Fibroblast of lung (primary cell): Measurements from ENCODE around the gene PCMTD2. TPM values are rescaled to one million over a fixed set of nuclear protein-coding genes. Genes with fewer than 3 reads are reported as not detected.
"Not testable (repeated sequence)": the region's sequence is repeated elsewhere in the genome, so short reads cannot be mapped to it uniquely, and the experiment has no call there.

Experiments used
- DNase-seq, 2 donors: peaks; one replicate each; pipeline versions ENCODE4 v3.0.0 to v3.0.0-alpha.2; 2010; ENCODE audit warnings: low read depth in 2 of 2
- H2AFZ ChIP-seq: 2 replicates; pipeline ENCODE4 v1.5.1; 2012; ENCODE audit warnings: low read length, control low read depth, inconsistent platforms
- H3K27ac ChIP-seq: 2 replicates; pipeline ENCODE4 v1.5.1; 2011; ENCODE audit warnings: low read length, control low read depth; ENCODE audit not compliant: insufficient read depth
- H3K27me3 ChIP-seq: 2 replicates; pipeline ENCODE4 v1.5.1; 2011; ENCODE audit warnings: mild to moderate bottlenecking, low read length; ENCODE audit not compliant: control insufficient read depth, insufficient read depth
- H3K36me3 ChIP-seq: 2 replicates; pipeline ENCODE4 v1.5.1; 2011; ENCODE audit warnings: low read length; ENCODE audit not compliant: control insufficient read depth, insufficient read depth
- H3K4me1 ChIP-seq: 2 replicates; pipeline ENCODE4 v1.5.1; 2011; ENCODE audit warnings: low read length; ENCODE audit not compliant: control insufficient read depth, insufficient read depth; ENCODE audit errors: extremely low read depth
- H3K4me2 ChIP-seq: 2 replicates; pipeline ENCODE4 v1.5.1; 2011; ENCODE audit warnings: low read length, control low read depth; ENCODE audit not compliant: insufficient read depth; ENCODE audit errors: extremely low read depth
- H3K4me3 ChIP-seq, 4 experiments: fragments of 200-600 bp in 1 of 4; sonication (generic) in 1 of 4; replicated peaks in 1 of 4; 2 replicates each; pipeline ENCODE4 v1.5.1; 2011 to 2016; ENCODE audit warnings: low read length in 4 of 4, low read depth in 3 of 4, mild to moderate bottlenecking in 3 of 4, control low read depth in 2 of 4, inconsistent platforms in 1 of 4, mixed read lengths in 1 of 4; ENCODE audit not compliant: insufficient read depth in 1 of 4; ENCODE audit errors: control extremely low read depth in 1 of 4
- H3K79me2 ChIP-seq: 2 replicates; pipeline ENCODE4 v1.5.1; 2012; ENCODE audit warnings: mild to moderate bottlenecking, low read length, inconsistent platforms; ENCODE audit not compliant: control insufficient read depth, insufficient read depth
- H3K9ac ChIP-seq: 2 replicates; pipeline ENCODE4 v1.5.1; 2011; ENCODE audit warnings: mild to moderate bottlenecking, low read length, control low read depth; ENCODE audit not compliant: insufficient read depth
- H3K9me3 ChIP-seq: 2 replicates; pipeline ENCODE4 v1.5.1; 2012; ENCODE audit warnings: low read depth, low read length; ENCODE audit not compliant: control insufficient read depth, insufficient read depth
- H4K20me1 ChIP-seq: 2 replicates; pipeline ENCODE4 v1.5.1; 2011; ENCODE audit warnings: low read length; ENCODE audit not compliant: control insufficient read depth, insufficient read depth; ENCODE audit errors: extremely low read depth
- polyA plus RNA-seq, 2 donors: library from polyadenylated mRNA; depleted of rRNA in 1 of 2; stranded (reverse) in 1 of 2; unstranded in 1 of 2; fragments of >200 nt; gene quantifications; 2 replicates each; pipeline ENCODE4 v1.2.1, GENCODE V29; 2011 to 2012; ENCODE audit warnings: missing spikeins in 1 of 2
- total RNA-seq: library from RNA; depleted of rRNA; stranded (reverse); fragments of >200 nt; gene quantifications from 2 replicates; pipeline ENCODE4 v1.2.1, GENCODE V29; 2014

Gene PCMTD2
- total and polyA plus RNA-seq, 2 donors (not counting 1 experiment from before 2014, with no cell fraction given) = 39.5 to 42.9 TPM

- not testable (repeated sequence) for H3K4me3 ChIP-seq, H3K9me3 ChIP-seq, H3K79me2 ChIP-seq, H3K4me2 ChIP-seq, H3K9ac ChIP-seq, DNase-seq, H2AFZ ChIP-seq, H3K27me3 ChIP-seq, H3K36me3 ChIP-seq, H3K27ac ChIP-seq, H4K20me1 ChIP-seq, H3K4me1 ChIP-seq
These were observed 61.8 kb downstream of the PCMTD2 start for GRCh38 chr20:64317331-64317730.

GRCh38 chr20:64318056-64318455, 62.5 kb downstream of the PCMTD2 start:
- H3K4me1 ChIP-seq, H3K27ac ChIP-seq, DNase-seq, H3K36me3 ChIP-seq, H3K9me3 ChIP-seq, H4K20me1 ChIP-seq, H2AFZ ChIP-seq, H3K9ac ChIP-seq, H3K79me2 ChIP-seq, H3K4me3 ChIP-seq, H3K4me2 ChIP-seq, H3K27me3 ChIP-seq: not testable (repeated sequence)

- not testable (repeated sequence) for DNase-seq, H3K4me3 ChIP-seq, H3K9me3 ChIP-seq, H2AFZ ChIP-seq, H4K20me1 ChIP-seq, H3K9ac ChIP-seq, H3K4me2 ChIP-seq, H3K27ac ChIP-seq, H3K36me3 ChIP-seq, H3K27me3 ChIP-seq, H3K4me1 ChIP-seq, H3K79me2 ChIP-seq
These were observed 66.7 kb downstream of the PCMTD2 start for GRCh38 chr20:64322031-64322789.

Other genes starting within 250 kb of the PCMTD2 start
- 0.26 and 0.66 TPM in 2 replicates for gene C20orf204, start 219.6 kb upstream of the PCMTD2 start, total RNA-seq
- gene C20orf204, start 219.6 kb upstream of the PCMTD2 start, polyA plus RNA-seq = 0.02 TPM in 2 replicates
- not detected in 2 replicates for gene SOX18, start 206.1 kb upstream of the PCMTD2 start, total RNA-seq
- not detected in 2 replicates for gene SOX18, start 206.1 kb upstream of the PCMTD2 start, polyA plus RNA-seq
- 23.9 and 25.2 TPM in 2 replicates for gene TCEA2, start 192.6 kb upstream of the PCMTD2 start, total RNA-seq
- gene TCEA2, start 192.6 kb upstream of the PCMTD2 start, polyA plus RNA-seq = 12.7 and 17.1 TPM in 2 replicates
- gene RGS19, start 176.2 kb upstream of the PCMTD2 start, total RNA-seq = 9.1 and 11.6 TPM in 2 replicates
- gene RGS19, start 176.2 kb upstream of the PCMTD2 start, polyA plus RNA-seq = 5.5 and 5.8 TPM in 2 replicates
- 2.6 and 4.1 TPM in 2 replicates for gene OPRL1, start 175.7 kb upstream of the PCMTD2 start, total RNA-seq
- gene OPRL1, start 175.7 kb upstream of the PCMTD2 start, polyA plus RNA-seq = 0.17 and 0.49 TPM in 2 replicates
- gene LKAAEAR1, start 171.3 kb upstream of the PCMTD2 start, total RNA-seq = not detected in 2 replicates
- gene LKAAEAR1, start 171.3 kb upstream of the PCMTD2 start, polyA plus RNA-seq = not detected in 2 replicates
- gene NPBWR2, start 148.2 kb upstream of the PCMTD2 start, total RNA-seq = not detected in 2 replicates
- gene NPBWR2, start 148.2 kb upstream of the PCMTD2 start, polyA plus RNA-seq = not detected in 2 replicates
- not detected in 2 replicates for gene MYT1, start 91.3 kb upstream of the PCMTD2 start, total RNA-seq
- gene MYT1, start 91.3 kb upstream of the PCMTD2 start, polyA plus RNA-seq = not detected in 2 replicates